Ecto neural progenitor cell (in vitro differentiated cells): ENCODE data around the gene TNNI3K.

Experiments
- DNase-seq: peaks from one replicate; pipeline ENCODE4 v3.0.0-alpha.2; 2018; ENCODE audit warnings: low spot score

The TNNI3K gene

GRCh38 chr1:74286414-74286813 is 51.2 kb downstream of the TNNI3K start:
- no peak for DNase-seq

GRCh38 chr1:74314438-74314837 is 79.3 kb downstream of the TNNI3K start:
- no peak for DNase-seq

- no peak for DNase-seq
These were observed 81.1 kb downstream of the TNNI3K start for GRCh38 chr1:74316302-74316701.

- no peak for DNase-seq
These were observed 82.5 kb downstream of the TNNI3K start for GRCh38 chr1:74317663-74318062.

- no peak for DNase-seq
These were observed 88.8 kb downstream of the TNNI3K start for GRCh38 chr1:74323937-74324473.

GRCh38 chr1:74324684-74325448 is 89.7 kb downstream of the TNNI3K start:
- no peak for DNase-seq

GRCh38 chr1:74328851-74329250 is 93.7 kb downstream of the TNNI3K start:
- no peak for DNase-seq

- no peak for DNase-seq
These were observed 98.1 kb downstream of the TNNI3K start for GRCh38 chr1:74333244-74333643.

- DNase-seq, result no peak
These were observed 99.0 kb downstream of the TNNI3K start for GRCh38 chr1:74334147-74334546.

GRCh38 chr1:74340656-74341055 is 105.5 kb downstream of the TNNI3K start:
- DNase-seq, result no peak

GRCh38 chr1:74341702-74342339 is 106.6 kb downstream of the TNNI3K start:
- DNase-seq, result no peak

GRCh38 chr1:74343216-74343615 is 108.0 kb downstream of the TNNI3K start:
- DNase-seq, result peak; percentile 54

GRCh38 chr1:74344387-74344786 is 109.2 kb downstream of the TNNI3K start:
- no peak for DNase-seq

GRCh38 chr1:74356493-74356892 is 121.3 kb downstream of the TNNI3K start:
- no peak for DNase-seq

- DNase-seq, result no peak
These were observed 122.0 kb downstream of the TNNI3K start for GRCh38 chr1:74357150-74357549.

GRCh38 chr1:74357756-74358155 is 122.6 kb downstream of the TNNI3K start:
- no peak for DNase-seq

- DNase-seq, result no peak
These were observed 127.5 kb downstream of the TNNI3K start for GRCh38 chr1:74362691-74363090.

- no peak for DNase-seq
These were observed 128.0 kb downstream of the TNNI3K start for GRCh38 chr1:74363220-74363619.

GRCh38 chr1:74367175-74367813 is 132.1 kb downstream of the TNNI3K start:
- DNase-seq, result no peak

GRCh38 chr1:74368335-74368734 is 133.1 kb downstream of the TNNI3K start:
- no peak for DNase-seq

- DNase-seq, result no peak
These were observed 140.2 kb downstream of the TNNI3K start for GRCh38 chr1:74375376-74375775.

GRCh38 chr1:74380252-74380651 is 145.1 kb downstream of the TNNI3K start:
- no peak for DNase-seq

GRCh38 chr1:74388855-74389254 is 153.7 kb downstream of the TNNI3K start:
- no peak for DNase-seq
